GM12864 (cell line): Measurements from ENCODE around the gene LPAR3.

ENCODE experiments used
- DNase-seq: peaks from one replicate; pipeline ENCODE4 v3.0.0-alpha.2; 2011; ENCODE audit warnings: low read depth
- H3K4me3 ChIP-seq: 2 replicates; pipeline ENCODE4 v1.5.1; 2011; ENCODE audit warnings: mild to moderate bottlenecking, low read depth, low read length, control low read depth
- TF ChIP-seq, protein P1 (sequence below): IDR thresholded peaks from 2 replicates; pipeline ENCODE4 v1.5.1; 2011; ENCODE audit warnings: low read depth, mild to moderate bottlenecking, moderate library complexity, low read length, control low read depth, inconsistent platforms; ENCODE audit errors: missing control alignments

LPAR3 gene

DNA sequence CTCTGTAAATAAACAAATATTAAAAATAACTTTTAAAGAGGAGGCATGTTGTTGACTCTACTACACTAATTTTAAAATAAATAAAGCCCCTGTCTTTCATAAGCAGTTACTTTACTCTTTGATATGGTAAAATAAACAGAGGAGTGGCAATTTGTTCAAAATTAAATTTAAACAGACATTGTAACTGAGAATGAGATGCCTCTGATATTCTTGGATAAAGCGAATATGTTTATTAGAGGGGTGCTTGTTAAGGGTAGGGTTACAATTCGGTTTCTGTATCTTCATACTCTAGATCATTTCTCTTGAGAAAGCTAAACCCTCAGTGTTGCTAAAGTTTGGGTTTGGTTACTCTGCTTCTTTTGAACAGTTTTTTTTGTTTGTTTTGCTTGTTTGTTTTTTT is 19.6 kb downstream of the LPAR3 start:
- TF ChIP-seq, protein P1, sequence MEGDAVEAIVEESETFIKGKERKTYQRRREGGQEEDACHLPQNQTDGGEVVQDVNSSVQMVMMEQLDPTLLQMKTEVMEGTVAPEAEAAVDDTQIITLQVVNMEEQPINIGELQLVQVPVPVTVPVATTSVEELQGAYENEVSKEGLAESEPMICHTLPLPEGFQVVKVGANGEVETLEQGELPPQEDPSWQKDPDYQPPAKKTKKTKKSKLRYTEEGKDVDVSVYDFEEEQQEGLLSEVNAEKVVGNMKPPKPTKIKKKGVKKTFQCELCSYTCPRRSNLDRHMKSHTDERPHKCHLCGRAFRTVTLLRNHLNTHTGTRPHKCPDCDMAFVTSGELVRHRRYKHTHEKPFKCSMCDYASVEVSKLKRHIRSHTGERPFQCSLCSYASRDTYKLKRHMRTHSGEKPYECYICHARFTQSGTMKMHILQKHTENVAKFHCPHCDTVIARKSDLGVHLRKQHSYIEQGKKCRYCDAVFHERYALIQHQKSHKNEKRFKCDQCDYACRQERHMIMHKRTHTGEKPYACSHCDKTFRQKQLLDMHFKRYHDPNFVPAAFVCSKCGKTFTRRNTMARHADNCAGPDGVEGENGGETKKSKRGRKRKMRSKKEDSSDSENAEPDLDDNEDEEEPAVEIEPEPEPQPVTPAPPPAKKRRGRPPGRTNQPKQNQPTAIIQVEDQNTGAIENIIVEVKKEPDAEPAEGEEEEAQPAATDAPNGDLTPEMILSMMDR = no peak
- no peak overlapping the region for H3K4me3 ChIP-seq
- DNase-seq = no peak

- TF ChIP-seq, protein P1 = no peak
- H3K4me3 ChIP-seq = no peak overlapping the region
- DNase-seq = no peak
These were observed 20.2 kb downstream of the LPAR3 start for GRCh38 chr1:84872696-84873355.

DNA sequence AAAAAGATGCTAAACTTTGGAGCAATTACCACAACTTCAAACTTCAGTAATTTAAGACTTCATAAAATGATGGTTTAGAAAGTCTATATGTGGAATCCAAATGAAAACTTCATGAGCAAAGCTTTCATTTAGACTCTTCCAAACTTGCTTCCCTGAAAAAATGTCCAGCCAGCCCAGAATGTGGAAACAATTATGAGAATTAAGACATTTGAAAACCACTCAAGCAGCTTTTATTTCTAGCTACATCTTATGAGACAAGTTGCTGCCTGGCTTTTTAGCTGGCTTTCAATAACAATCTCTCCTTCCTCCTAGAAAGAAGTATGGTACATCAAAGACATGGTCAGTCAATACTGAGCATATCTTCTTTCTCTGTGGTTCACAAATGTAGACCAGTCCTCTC is 21.8 kb downstream of the LPAR3 start:
- DNase-seq = no peak
- TF ChIP-seq, protein P1 = no peak
- H3K4me3 ChIP-seq = no peak overlapping the region

GRCh38 chr1:84870591-84870990 is 22.4 kb downstream of the LPAR3 start:
- no peak for DNase-seq
- TF ChIP-seq, protein P1 = no peak
- no peak overlapping the region for H3K4me3 ChIP-seq

- no peak overlapping the region for H3K4me3 ChIP-seq
- DNase-seq = no peak
- TF ChIP-seq, protein P1 = no peak
These were observed 23.3 kb downstream of the LPAR3 start for GRCh38 chr1:84869720-84870119.

- peak; percentile 83 for DNase-seq
- TF ChIP-seq, protein P1 = no peak
- no peak overlapping the region for H3K4me3 ChIP-seq
These were observed 30.2 kb downstream of the LPAR3 start for GRCh38 chr1:84862810-84863251.
